ENCODE data around the gene TRIP12. TPM values are rescaled to one million over a fixed set of nuclear protein-coding genes. Genes with fewer than 3 reads are reported as not detected.
"Not testable (repeated sequence)": the region's sequence is repeated elsewhere in the genome, so short reads cannot be mapped to it uniquely, and the experiment has no call there.

The TRIP12 gene
- total RNA-seq, 1 donor from 2014 or later: 191 TPM

GRCh38 chr2:229726643-229727042 lies 195.2 kb downstream of the TRIP12 start:
- no peak for TF ChIP-seq CTCF (conservative IDR thresholded peaks at IDR 0.05)
- peaks cover 21% of the 10 kb centered on the region for H3K27me3 Mint-ChIP-seq
- H3K4me1 Mint-ChIP-seq (ENCODE audit: unreplicated experiment): no peaks in the 10 kb centered on the region
- H3K4me3 Mint-ChIP-seq: no peak overlapping the region
- no peak overlapping the region for H3K27ac Mint-ChIP-seq
- H3K36me3 Mint-ChIP-seq: no peaks in the 10 kb centered on the region
- DNase-seq (ENCODE audit: extremely low spot score, unreplicated experiment): no peak
- no peaks in the 10 kb centered on the region for H3K9me3 Mint-ChIP-seq

GRCh38 chr2:229725716-229726574 lies 195.9 kb downstream of the TRIP12 start:
- Mint-ChIP-seq H3K27ac (no peak overlapping the region), H3K36me3 (no peaks in the 10 kb centered on the region), H3K4me3 (no peak overlapping the region), H3K4me1 (ENCODE audit: unreplicated experiment) (no peaks in the 10 kb centered on the region), H3K9me3 (no peaks in the 10 kb centered on the region), H3K27me3 (peaks cover 21% of the 10 kb centered on the region)
- TF ChIP-seq CTCF (conservative IDR thresholded peaks at IDR 0.05): no peak
- no peak for DNase-seq (ENCODE audit: extremely low spot score, unreplicated experiment)

- not testable (repeated sequence) for DNase-seq (ENCODE audit: extremely low spot score, unreplicated experiment); H3K4me3 Mint-ChIP-seq; H3K4me1 Mint-ChIP-seq (ENCODE audit: unreplicated experiment); H3K27ac Mint-ChIP-seq; H3K9me3 Mint-ChIP-seq; H3K36me3 Mint-ChIP-seq
- H3K27me3 Mint-ChIP-seq: peaks cover 33% of the 10 kb centered on the region
These were observed 198.6 kb downstream of the TRIP12 start for GRCh38 chr2:229723192-229723591.

GRCh38 chr2:229719926-229720647 lies 201.7 kb downstream of the TRIP12 start:
- DNase-seq (ENCODE audit: extremely low spot score, unreplicated experiment): no peak
- TF ChIP-seq CTCF (conservative IDR thresholded peaks at IDR 0.05): no peak
- Mint-ChIP-seq H3K4me1 (ENCODE audit: unreplicated experiment) (no peaks in the 10 kb centered on the region), H3K9me3 (no peaks in the 10 kb centered on the region), H3K27me3 (peaks cover 64% of the 10 kb centered on the region), H3K4me3 (no peak overlapping the region), H3K27ac (no peak overlapping the region), H3K36me3 (no peaks in the 10 kb centered on the region)

GRCh38 chr2:229718057-229718456 lies 203.8 kb downstream of the TRIP12 start:
- no peaks in the 10 kb centered on the region for H3K4me1 Mint-ChIP-seq (ENCODE audit: unreplicated experiment)
- H3K36me3 Mint-ChIP-seq: no peaks in the 10 kb centered on the region
- DNase-seq (ENCODE audit: extremely low spot score, unreplicated experiment): no peak
- H3K27ac Mint-ChIP-seq: no peak overlapping the region
- no peak for TF ChIP-seq CTCF (conservative IDR thresholded peaks at IDR 0.05)
- no peak overlapping the region for H3K4me3 Mint-ChIP-seq
- peaks cover 55% of the 10 kb centered on the region for H3K27me3 Mint-ChIP-seq
- no peaks in the 10 kb centered on the region for H3K9me3 Mint-ChIP-seq
